Stimulated activated naive CD8-positive, alpha-beta T cell treated with anti-CD3 and anti-CD28 coated beads, Interleukin-15, amount 100 ng/mL, for 72 hours (primary cell): Measurements from ENCODE around the gene SHANK3.

Experiments
- ATAC-seq: fragments of 150-1000 bp; cut with Tn5 transposase; 2 replicates; pipeline ENCODE4 v1.10.0; 2021; ENCODE audit warnings: mild to moderate bottlenecking, moderate library complexity
- DNase-seq, 2 donors: peaks; one replicate each; pipeline ENCODE4 v3.0.0; 2021 to 2022
- H3K27ac Mint-ChIP-seq, 2 donors: one replicate each; pipeline ENCODE4 v1.8.0; 2022; ENCODE audit warnings: mild to moderate bottlenecking in 2 of 2, mixed read lengths in 2 of 2, moderate library complexity in 2 of 2
- H3K27me3 Mint-ChIP-seq: one replicate; pipeline ENCODE4 v1.8.0; 2022; ENCODE audit warnings: mixed read lengths
- H3K4me1 Mint-ChIP-seq: one replicate; pipeline ENCODE4 v1.8.0; 2022; ENCODE audit warnings: mild to moderate bottlenecking, mixed read lengths
- H3K4me3 Mint-ChIP-seq, 2 donors: one replicate each; pipeline ENCODE4 v1.8.0; 2022; ENCODE audit warnings: mild to moderate bottlenecking in 2 of 2, mixed read lengths in 2 of 2, moderate library complexity in 1 of 2
- H3K9me3 Mint-ChIP-seq, 2 donors: one replicate each; pipeline ENCODE4 v1.8.0; 2022; ENCODE audit warnings: mixed read lengths in 2 of 2

The SHANK3 gene

GRCh38 chr22:50699001-50699755 is 26.6 kb downstream of the SHANK3 start:
- Mint-ChIP-seq H3K9me3 (no peaks in the 10 kb centered on the region), H3K27me3 (no peaks in the 10 kb centered on the region), H3K4me1 (peaks cover 20% of the 10 kb centered on the region), H3K27ac (peak overlapping the region in 1 of 2 donors; percentile 9), H3K4me3 (no peak overlapping the region)
- ATAC-seq (no peak), DNase-seq (no peak)

- H3K4me1 Mint-ChIP-seq: peaks cover 20% of the 10 kb centered on the region
- ATAC-seq (no peak), DNase-seq (no peak)
- H3K27me3 Mint-ChIP-seq: no peaks in the 10 kb centered on the region
- no peak overlapping the region for H3K4me3 Mint-ChIP-seq
- no peaks in the 10 kb centered on the region for H3K9me3 Mint-ChIP-seq
- H3K27ac Mint-ChIP-seq: no peak overlapping the region
Measured at GRCh38 chr22:50699756-50700386, 27.2 kb downstream of the SHANK3 start.

DNA sequence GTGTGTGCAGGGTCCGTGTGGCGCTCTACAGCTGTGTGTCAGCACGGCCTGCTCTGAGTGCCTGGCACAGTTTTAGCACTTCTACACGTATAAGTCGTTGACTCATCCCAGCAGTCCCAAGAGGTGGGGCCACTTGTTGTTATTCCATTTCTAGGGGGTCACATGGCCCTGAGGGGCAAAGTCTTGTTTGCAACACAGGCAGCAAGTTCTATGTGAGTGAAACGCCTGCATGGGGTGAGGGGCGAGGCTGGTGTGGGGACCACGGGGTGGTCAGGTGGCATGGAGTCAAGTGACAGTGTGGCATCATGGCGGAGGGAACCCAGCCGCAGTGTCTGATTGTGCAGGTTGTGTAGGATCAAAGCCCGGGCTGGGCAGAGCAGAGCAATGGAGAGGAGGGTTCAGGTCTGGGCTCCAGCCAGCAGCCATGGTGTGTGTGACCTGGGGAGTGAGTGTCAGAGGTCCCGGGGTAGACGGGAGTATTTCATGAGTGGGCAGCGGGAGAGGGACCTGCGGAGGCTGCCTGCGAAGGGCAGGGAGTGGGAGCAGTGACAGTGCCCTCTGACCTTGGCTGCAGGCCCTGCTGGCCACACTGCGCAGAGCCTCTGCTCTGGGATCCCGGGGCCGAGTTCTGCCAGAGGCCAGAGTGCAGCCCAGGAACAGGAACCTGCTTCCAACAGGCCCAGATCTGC is 27.9 kb downstream of the SHANK3 start:
- Mint-ChIP-seq H3K27me3 (no peaks in the 10 kb centered on the region), H3K4me1 (peaks cover 20% of the 10 kb centered on the region), H3K4me3 (no peak overlapping the region), H3K27ac (peak overlapping the region in 1 of 2 donors; percentile 50), H3K9me3 (no peaks in the 10 kb centered on the region)
- DNase-seq: no peak
- ATAC-seq: no peak

DNA sequence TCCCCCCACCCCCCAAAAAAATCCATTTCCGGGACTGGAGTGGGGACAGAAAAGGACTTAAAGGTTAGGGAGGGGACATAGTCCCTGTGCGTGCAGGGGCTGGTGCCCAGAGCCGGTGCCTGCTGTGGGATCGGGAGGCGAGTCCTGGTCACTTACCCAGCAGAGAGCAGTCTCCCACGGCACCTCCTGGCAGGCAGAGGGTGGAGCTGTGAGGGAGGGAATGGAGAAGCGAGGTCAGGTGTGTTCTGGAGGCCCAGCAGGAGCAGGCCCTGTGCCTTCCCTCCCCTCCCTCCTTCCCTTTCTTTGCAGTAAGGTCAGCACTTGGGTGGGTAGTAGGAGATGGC is 28.4 kb downstream of the SHANK3 start:
- DNase-seq (no peak), ATAC-seq (no peak)
- Mint-ChIP-seq H3K27me3 (no peaks in the 10 kb centered on the region), H3K9me3 (no peaks in the 10 kb centered on the region), H3K27ac (no peak overlapping the region), H3K4me3 (no peak overlapping the region), H3K4me1 (peaks cover 20% of the 10 kb centered on the region)

DNA sequence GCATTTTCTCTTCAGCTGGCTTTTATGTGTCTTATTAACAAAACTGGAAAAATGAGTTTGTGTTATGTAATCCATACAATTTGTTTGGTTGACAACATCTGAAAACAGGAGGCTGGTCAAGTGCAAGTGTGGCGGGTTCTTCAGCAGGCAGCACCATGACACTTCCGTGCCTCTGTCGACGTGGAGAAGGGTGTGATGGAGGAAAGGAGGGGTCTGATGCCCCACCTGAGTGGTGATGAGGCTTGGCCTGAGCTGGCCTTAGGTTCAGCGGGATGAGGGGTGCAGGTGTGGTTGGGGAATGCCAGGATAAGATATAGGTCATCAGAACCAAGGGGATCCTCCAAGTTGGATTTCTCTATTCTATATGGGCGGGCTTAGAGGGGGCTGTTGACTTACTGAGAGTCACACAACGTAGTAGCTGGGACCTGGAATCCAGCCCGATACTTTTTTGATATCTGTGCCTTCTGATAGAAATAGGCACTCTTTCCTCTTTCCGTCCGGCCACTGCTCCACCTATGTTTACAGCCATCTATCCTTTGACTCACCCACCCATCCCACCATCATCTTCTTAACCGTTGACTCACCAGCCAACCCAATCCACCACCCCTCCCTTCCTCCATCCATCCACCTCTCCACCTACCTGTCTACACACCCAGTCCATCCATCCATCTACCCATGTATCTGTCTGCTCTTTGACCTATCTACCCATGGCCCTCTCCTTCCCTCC is 29.0 kb downstream of the SHANK3 start:
- Mint-ChIP-seq H3K27ac (no peak overlapping the region), H3K27me3 (no peaks in the 10 kb centered on the region)

GRCh38 chr22:50702261-50702671 is 29.6 kb downstream of the SHANK3 start:
- Mint-ChIP-seq H3K9me3 (no peaks in the 10 kb centered on the region), H3K4me3 (peak overlapping the region in 1 of 2 donors; percentile 30), H3K27me3 (no peaks in the 10 kb centered on the region), H3K4me1 (peaks cover 20% of the 10 kb centered on the region), H3K27ac (no peak overlapping the region)
- DNase-seq: no peak
- ATAC-seq: peak; percentile 60

More for the DNA sequence above, 29.0 kb downstream of the SHANK3 start:
- no peak for DNase-seq
- Mint-ChIP-seq H3K4me1 (peaks cover 20% of the 10 kb centered on the region), H3K9me3 (no peaks in the 10 kb centered on the region), H3K4me3 (no peak overlapping the region)
- ATAC-seq: no peak

- peaks cover 20% of the 10 kb centered on the region for H3K4me1 Mint-ChIP-seq
- no peak overlapping the region for H3K4me3 Mint-ChIP-seq
- DNase-seq (no peak), ATAC-seq (no peak)
- no peaks in the 10 kb centered on the region for H3K9me3 Mint-ChIP-seq
- H3K27ac Mint-ChIP-seq: peak overlapping the region in 1 of 2 donors; percentile 54
- no peaks in the 10 kb centered on the region for H3K27me3 Mint-ChIP-seq
Measured at GRCh38 chr22:50702821-50703725, 30.4 kb downstream of the SHANK3 start.

GRCh38 chr22:50703726-50704509 is 31.3 kb downstream of the SHANK3 start:
- ATAC-seq: no peak

GRCh38 chr22:50704510-50705218 is 32.0 kb downstream of the SHANK3 start:
- Mint-ChIP-seq H3K27ac (no peak overlapping the region), H3K4me3 (no peak overlapping the region), H3K27me3 (no peaks in the 10 kb centered on the region), H3K4me1 (peaks cover 15% of the 10 kb centered on the region), H3K9me3 (no peaks in the 10 kb centered on the region)
- no peak for ATAC-seq
- DNase-seq: no peak

More at GRCh38 chr22:50703726-50704509, 31.3 kb downstream of the SHANK3 start:
- H3K9me3 Mint-ChIP-seq: no peaks in the 10 kb centered on the region
- H3K27me3 Mint-ChIP-seq: no peaks in the 10 kb centered on the region
- no peak overlapping the region for H3K27ac Mint-ChIP-seq
- no peak for DNase-seq
- H3K4me3 Mint-ChIP-seq: no peak overlapping the region
- peaks cover 18% of the 10 kb centered on the region for H3K4me1 Mint-ChIP-seq

DNA sequence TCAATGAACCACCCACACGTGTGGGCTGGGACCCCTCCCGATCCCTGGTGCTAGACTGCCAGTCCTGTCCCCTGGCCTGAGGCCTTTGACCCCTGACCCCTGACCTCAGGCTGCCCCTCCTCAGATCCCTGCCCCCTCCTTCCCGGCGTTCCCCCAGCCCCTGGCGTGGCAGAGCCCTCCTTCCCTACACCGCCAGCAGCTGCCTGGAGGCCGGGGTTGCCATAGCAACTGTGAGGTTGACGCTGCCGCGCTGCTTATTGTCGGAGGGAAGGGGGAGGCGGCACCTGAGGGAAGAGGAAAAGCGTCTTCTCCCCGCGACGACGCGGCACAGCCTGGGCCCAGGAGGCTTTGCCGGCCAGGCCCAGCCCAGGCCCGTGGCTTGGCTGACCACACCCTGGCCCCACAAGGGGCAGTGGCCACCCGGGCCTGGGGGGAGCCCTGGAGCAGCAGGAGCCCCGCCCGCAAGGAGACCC is 32.6 kb downstream of the SHANK3 start:
- no peak for ATAC-seq
- no peak for DNase-seq
- Mint-ChIP-seq H3K4me1 (peaks cover 15% of the 10 kb centered on the region), H3K9me3 (no peaks in the 10 kb centered on the region), H3K27ac (no peak overlapping the region), H3K27me3 (no peaks in the 10 kb centered on the region), H3K4me3 (no peak overlapping the region)

DNA sequence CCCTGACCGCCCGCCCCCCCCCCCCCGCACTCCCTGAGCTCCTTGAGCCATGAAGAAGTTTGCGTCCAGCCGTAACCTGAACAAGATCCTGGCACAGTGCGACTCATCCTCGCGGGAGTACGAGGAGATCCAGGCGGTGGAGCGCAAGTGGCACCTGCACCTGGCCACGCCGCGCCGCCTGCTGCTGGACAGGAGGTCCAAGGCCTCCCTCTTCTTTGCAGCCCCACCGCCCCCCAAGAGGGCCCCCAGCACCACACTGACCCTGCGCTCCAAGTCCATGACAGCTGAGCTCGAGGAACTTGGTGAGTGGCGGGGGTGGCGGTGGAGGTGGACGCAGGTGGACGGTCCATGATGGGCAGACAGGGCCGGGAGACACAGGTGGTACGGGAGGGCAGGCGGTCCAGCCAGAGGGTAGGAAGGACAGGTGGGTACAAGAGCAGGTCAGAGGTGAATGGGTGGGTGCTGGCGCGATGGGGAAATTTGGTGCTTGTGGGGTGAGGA is 33.3 kb downstream of the SHANK3 start:
- Mint-ChIP-seq H3K4me1 (peaks cover 15% of the 10 kb centered on the region), H3K9me3 (no peaks in the 10 kb centered on the region), H3K27me3 (no peaks in the 10 kb centered on the region), H3K4me3 (no peak overlapping the region), H3K27ac (no peak overlapping the region)
- no peak for ATAC-seq
- DNase-seq: no peak

- no peaks in the 10 kb centered on the region for H3K27me3 Mint-ChIP-seq
- peaks cover 14% of the 10 kb centered on the region for H3K4me1 Mint-ChIP-seq
- H3K4me3 Mint-ChIP-seq: no peak overlapping the region
- ATAC-seq: no peak
- no peaks in the 10 kb centered on the region for H3K9me3 Mint-ChIP-seq
- no peak for DNase-seq
- H3K27ac Mint-ChIP-seq: no peak overlapping the region
Measured at GRCh38 chr22:50706481-50707125, 34.0 kb downstream of the SHANK3 start.

- H3K4me3 Mint-ChIP-seq: no peak overlapping the region
- no peak for ATAC-seq
Measured at GRCh38 chr22:50708474-50708873, 35.9 kb downstream of the SHANK3 start.

More at GRCh38 chr22:50708474-50708873, 35.9 kb downstream of the SHANK3 start:
- DNase-seq: no peak
- H3K9me3 Mint-ChIP-seq: no peaks in the 10 kb centered on the region
- H3K27ac Mint-ChIP-seq: no peak overlapping the region
- H3K27me3 Mint-ChIP-seq: no peaks in the 10 kb centered on the region
- no peaks in the 10 kb centered on the region for H3K4me1 Mint-ChIP-seq
